HL-60 (cell line): ENCODE data around the gene MIPOL1.

Source experiments
- DNase-seq, 2 experiments: peaks; one replicate each; pipeline ENCODE4 v3.0.0-alpha.2; 2010 to 2020; ENCODE audit warnings: low read depth in 1 of 2, low spot score in 1 of 2
- H3K27ac ChIP-seq: fragments of 250-450 bp; sonication (Bioruptor Pico); replicated peaks from 2 replicates; pipeline ENCODE4 v1.5.1; 2020; ENCODE audit warnings: mild to moderate bottlenecking, moderate library complexity
- H3K27me3 ChIP-seq: fragments of 250-450 bp; sonication (Bioruptor Pico); 2 replicates; pipeline ENCODE4 v1.5.1; 2021; ENCODE audit warnings: mild to moderate bottlenecking, moderate library complexity; ENCODE audit not compliant: insufficient read depth, poor library complexity, severe bottlenecking
- H3K4me3 ChIP-seq: replicated peaks from 2 replicates; pipeline ENCODE4 v1.5.1; 2011; ENCODE audit warnings: mild to moderate bottlenecking, control low read depth, low read length; ENCODE audit not compliant: insufficient read depth
- GABPA ChIP-seq: IDR thresholded peaks from 2 replicates; pipeline ENCODE4 v1.6.1; 2012; ENCODE audit warnings: low read depth
- POLR2AphosphoS5 ChIP-seq: IDR thresholded peaks from 2 replicates; pipeline ENCODE4 v1.6.1; 2012; ENCODE audit warnings: low read depth
- SPI1 ChIP-seq: IDR thresholded peaks from 2 replicates; pipeline ENCODE4 v1.6.1; 2012; ENCODE audit warnings: low read depth, mild to moderate bottlenecking, borderline replicate concordance
- TF ChIP-seq, protein P1 (sequence below): IDR thresholded peaks from one replicate; pipeline ENCODE4 v1.5.1; 2011; ENCODE audit warnings: low read length, control low read depth, inconsistent platforms; ENCODE audit not compliant: insufficient read depth
- TF ChIP-seq, protein P2 (sequence below): IDR thresholded peaks from 2 replicates; pipeline ENCODE4 v1.6.1; 2012; ENCODE audit warnings: low read depth; ENCODE audit not compliant: insufficient replicate concordance

Gene MIPOL1

DNA sequence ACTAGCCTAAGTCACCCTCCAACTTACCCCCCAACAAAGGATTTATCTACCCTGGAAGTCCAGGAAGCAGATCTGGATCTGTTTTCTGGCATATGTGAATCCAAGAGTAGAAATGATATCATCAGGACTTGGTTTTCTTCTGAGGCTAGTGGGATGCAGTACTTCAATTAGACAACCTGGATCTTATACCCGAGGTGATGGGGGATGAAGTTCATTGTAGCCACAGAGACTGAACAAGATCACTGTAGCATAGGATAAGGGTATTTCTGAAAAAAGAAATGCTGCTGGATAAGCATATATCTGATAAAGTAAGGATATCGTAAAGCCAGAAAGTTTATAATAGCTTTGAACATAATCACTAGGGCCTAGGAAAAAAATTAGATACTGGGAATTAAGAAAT, 222.9 kb downstream of the MIPOL1 start:
- DNase-seq: no peak
- no peak overlapping the region for H3K27ac ChIP-seq
- H3K27me3 ChIP-seq: no peaks in the 10 kb centered on the region
- TF ChIP-seq SPI1 (no peak), POLR2AphosphoS5 (no peak), GABPA (no peak)
- TF ChIP-seq, protein P1, sequence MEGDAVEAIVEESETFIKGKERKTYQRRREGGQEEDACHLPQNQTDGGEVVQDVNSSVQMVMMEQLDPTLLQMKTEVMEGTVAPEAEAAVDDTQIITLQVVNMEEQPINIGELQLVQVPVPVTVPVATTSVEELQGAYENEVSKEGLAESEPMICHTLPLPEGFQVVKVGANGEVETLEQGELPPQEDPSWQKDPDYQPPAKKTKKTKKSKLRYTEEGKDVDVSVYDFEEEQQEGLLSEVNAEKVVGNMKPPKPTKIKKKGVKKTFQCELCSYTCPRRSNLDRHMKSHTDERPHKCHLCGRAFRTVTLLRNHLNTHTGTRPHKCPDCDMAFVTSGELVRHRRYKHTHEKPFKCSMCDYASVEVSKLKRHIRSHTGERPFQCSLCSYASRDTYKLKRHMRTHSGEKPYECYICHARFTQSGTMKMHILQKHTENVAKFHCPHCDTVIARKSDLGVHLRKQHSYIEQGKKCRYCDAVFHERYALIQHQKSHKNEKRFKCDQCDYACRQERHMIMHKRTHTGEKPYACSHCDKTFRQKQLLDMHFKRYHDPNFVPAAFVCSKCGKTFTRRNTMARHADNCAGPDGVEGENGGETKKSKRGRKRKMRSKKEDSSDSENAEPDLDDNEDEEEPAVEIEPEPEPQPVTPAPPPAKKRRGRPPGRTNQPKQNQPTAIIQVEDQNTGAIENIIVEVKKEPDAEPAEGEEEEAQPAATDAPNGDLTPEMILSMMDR: no peak
- TF ChIP-seq, protein P2, sequence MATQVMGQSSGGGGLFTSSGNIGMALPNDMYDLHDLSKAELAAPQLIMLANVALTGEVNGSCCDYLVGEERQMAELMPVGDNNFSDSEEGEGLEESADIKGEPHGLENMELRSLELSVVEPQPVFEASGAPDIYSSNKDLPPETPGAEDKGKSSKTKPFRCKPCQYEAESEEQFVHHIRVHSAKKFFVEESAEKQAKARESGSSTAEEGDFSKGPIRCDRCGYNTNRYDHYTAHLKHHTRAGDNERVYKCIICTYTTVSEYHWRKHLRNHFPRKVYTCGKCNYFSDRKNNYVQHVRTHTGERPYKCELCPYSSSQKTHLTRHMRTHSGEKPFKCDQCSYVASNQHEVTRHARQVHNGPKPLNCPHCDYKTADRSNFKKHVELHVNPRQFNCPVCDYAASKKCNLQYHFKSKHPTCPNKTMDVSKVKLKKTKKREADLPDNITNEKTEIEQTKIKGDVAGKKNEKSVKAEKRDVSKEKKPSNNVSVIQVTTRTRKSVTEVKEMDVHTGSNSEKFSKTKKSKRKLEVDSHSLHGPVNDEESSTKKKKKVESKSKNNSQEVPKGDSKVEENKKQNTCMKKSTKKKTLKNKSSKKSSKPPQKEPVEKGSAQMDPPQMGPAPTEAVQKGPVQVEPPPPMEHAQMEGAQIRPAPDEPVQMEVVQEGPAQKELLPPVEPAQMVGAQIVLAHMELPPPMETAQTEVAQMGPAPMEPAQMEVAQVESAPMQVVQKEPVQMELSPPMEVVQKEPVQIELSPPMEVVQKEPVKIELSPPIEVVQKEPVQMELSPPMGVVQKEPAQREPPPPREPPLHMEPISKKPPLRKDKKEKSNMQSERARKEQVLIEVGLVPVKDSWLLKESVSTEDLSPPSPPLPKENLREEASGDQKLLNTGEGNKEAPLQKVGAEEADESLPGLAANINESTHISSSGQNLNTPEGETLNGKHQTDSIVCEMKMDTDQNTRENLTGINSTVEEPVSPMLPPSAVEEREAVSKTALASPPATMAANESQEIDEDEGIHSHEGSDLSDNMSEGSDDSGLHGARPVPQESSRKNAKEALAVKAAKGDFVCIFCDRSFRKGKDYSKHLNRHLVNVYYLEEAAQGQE: no peak
- H3K4me3 ChIP-seq: no peak overlapping the region

DNA sequence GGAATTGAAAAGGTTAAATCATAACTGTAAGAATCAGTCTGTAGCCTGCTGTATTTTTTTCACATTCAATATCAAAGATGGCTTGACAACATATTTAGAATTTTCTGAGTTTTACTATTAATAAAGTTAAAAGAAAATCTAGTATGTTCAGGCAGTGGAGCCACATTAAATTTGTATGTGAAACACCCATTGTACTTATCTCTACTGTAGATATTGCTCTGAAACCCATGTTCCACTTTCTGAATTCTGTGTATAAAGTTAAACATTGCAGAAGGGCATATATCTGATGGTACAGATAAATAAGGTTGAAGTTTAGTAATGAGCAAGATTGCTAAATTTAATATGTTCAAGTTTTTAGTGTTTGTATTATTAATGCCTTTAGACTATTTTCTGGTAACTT, 224.6 kb downstream of the MIPOL1 start:
- no peak for DNase-seq
- TF ChIP-seq POLR2AphosphoS5: no peak
- no peak for TF ChIP-seq SPI1
- TF ChIP-seq, protein P2: no peak
- no peak for TF ChIP-seq GABPA
- TF ChIP-seq, protein P1: no peak
- H3K27ac ChIP-seq: no peak overlapping the region
- no peak overlapping the region for H3K4me3 ChIP-seq
- H3K27me3 ChIP-seq: no peaks in the 10 kb centered on the region

DNA sequence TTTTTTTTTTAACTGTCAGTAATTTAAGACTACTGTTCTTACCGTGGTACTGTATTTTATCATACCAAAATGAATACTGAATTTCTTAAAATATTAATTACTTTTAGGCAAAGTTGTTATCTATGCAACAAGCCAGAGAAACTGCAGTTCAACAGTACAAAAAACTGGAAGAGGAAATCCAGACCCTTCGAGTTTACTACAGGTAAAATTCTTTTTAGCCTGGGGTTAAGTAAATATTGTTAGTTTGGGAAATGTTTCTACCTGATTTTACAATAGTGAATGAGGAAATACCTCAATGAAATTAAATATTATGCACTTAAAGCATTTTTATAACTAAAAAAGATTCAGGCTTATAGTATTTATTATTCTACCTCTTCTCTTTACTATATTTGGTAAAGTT, 225.0 kb downstream of the MIPOL1 start:
- no peak overlapping the region for H3K27ac ChIP-seq
- TF ChIP-seq, protein P2: no peak
- TF ChIP-seq, protein P1: no peak
- TF ChIP-seq SPI1: no peak
- no peak for TF ChIP-seq POLR2AphosphoS5
- TF ChIP-seq GABPA: no peak
- DNase-seq: no peak
- no peaks in the 10 kb centered on the region for H3K27me3 ChIP-seq
- no peak overlapping the region for H3K4me3 ChIP-seq
